A549 (cell line): ENCODE data around the gene CAVIN1. TPM values are rescaled to one million over a fixed set of nuclear protein-coding genes. Genes with fewer than 3 reads are reported as not detected.
A peak's percentile ranks its signal among the peaks of the same experiment; 100 is the strongest.

Experiments
- ATAC-seq, 2 experiments: fragments of 200-7000 bp in 1 of 2; fragments of >200 bp in 1 of 2; cut with Nextera tagmentation in 1 of 2; cut with Tn5 transposase in 1 of 2; 3 replicates each; pipeline versions ENCODE4 v1.8.0 to v1.9.1; 2018 to 2020; ENCODE audit warnings: mild to moderate bottlenecking in 1 of 2, moderate library complexity in 1 of 2
- CTCF ChIA-PET: fragments of 300-600 bp; sonication (Branson Sonifier 250); formaldehyde crosslinking; extraction: SDS; loops from one replicate; lab custom pipeline; 2021; ENCODE audit warnings: antibody characterized with exemption, inconsistent platforms; lab: Yijun Ruan, JAX
- POLR2A ChIA-PET: fragments of 350-600 bp; formaldehyde crosslinking; extraction: SDS; loops from one replicate; lab custom pipeline; 2021; ENCODE audit warnings: antibody characterized with exemption, inconsistent platforms; lab: Yijun Ruan, JAX
- DNase-seq, 2 experiments: peaks; one replicate each; pipeline versions ENCODE4 v3.0.0 to v3.0.0-alpha.2; 2011 to 2016; ENCODE audit warnings: low read depth in 1 of 2, low spot score in 1 of 2
- FAIRE-seq: peaks from 2 replicates; lab custom pipeline; 2011; peaks lifted over from hg19 to GRCh38; lab: Jason Lieb, UNC
- H3K27ac ChIP-seq, 2 experiments: fragments of >200 bp; sonication (Bioruptor Twin); formaldehyde crosslinking; 3 replicates each; pipeline ENCODE4 v1.5.1; 2016 to 2017
- H3K4me1 ChIP-seq: fragments of >200 bp; sonication (Bioruptor Twin); formaldehyde crosslinking; 3 replicates; pipeline ENCODE4 v1.6.1; 2016
- H3K4me2 ChIP-seq: fragments of >200 bp; sonication (Bioruptor Twin); formaldehyde crosslinking; 3 replicates; pipeline ENCODE4 v1.6.1; 2016
- H3K4me3 ChIP-seq: fragments of >200 bp; sonication (Bioruptor Twin); formaldehyde crosslinking; 3 replicates; pipeline ENCODE4 v1.5.1; 2016
- H3K9me3 ChIP-seq: fragments of >200 bp; sonication (Bioruptor Twin); formaldehyde crosslinking; 3 replicates; pipeline ENCODE4 v1.6.1; 2016
- ATOH8 ChIP-seq: fragments of 250-450 bp; sonication (Bioruptor Pico); IDR thresholded peaks from 2 replicates; pipeline ENCODE4 v1.5.0; 2020; ENCODE audit warnings: low read depth, mild to moderate bottlenecking, moderate library complexity
- CBX8 ChIP-seq: fragments of 200-600 bp; sonication (generic); IDR thresholded peaks from 2 replicates; pipeline ENCODE4 v1.6.1; 2016
- CEBPB ChIP-seq, 2 experiments: fragments of >200 bp in 1 of 2; sonication (Bioruptor Twin) in 1 of 2; formaldehyde crosslinking in 1 of 2; IDR thresholded peaks; 2 replicates each; pipeline ENCODE4 v1.6.1; 2012 to 2016
- CHD4 ChIP-seq: fragments of 200-600 bp; sonication (generic); IDR thresholded peaks from 2 replicates; pipeline ENCODE4 v1.6.1; 2016; ENCODE audit warnings: antibody characterized with exemption, mild to moderate bottlenecking, borderline replicate concordance
- EHMT2 ChIP-seq: fragments of 200-600 bp; sonication (generic); IDR thresholded peaks from 2 replicates; pipeline ENCODE4 v1.6.1; 2016; ENCODE audit warnings: antibody characterized with exemption, low read depth, mild to moderate bottlenecking, moderate library complexity
- EP300 ChIP-seq, 2 experiments: fragments of >200 bp; sonication (Bioruptor Twin); formaldehyde crosslinking; IDR thresholded peaks; 2 replicates in 1 of 2; 3 replicates in 1 of 2; pipeline ENCODE4 v1.6.1; 2016 to 2017
- ESRRA ChIP-seq: fragments of 150-350 bp; IDR thresholded peaks from 2 replicates; pipeline ENCODE4 v1.6.1; 2014; ENCODE audit warnings: mild to moderate bottlenecking, low read length, borderline replicate concordance
- FOXS1 ChIP-seq: fragments of 250-450 bp; sonication (Bioruptor Pico); IDR thresholded peaks from 2 replicates; pipeline ENCODE4 v1.5.0; 2020; ENCODE audit warnings: mild to moderate bottlenecking, moderate library complexity
- HDAC2 ChIP-seq: fragments of 200-600 bp; sonication (generic); IDR thresholded peaks from 2 replicates; pipeline ENCODE4 v1.6.1; 2016
- HEYL ChIP-seq: fragments of 250-450 bp; sonication (Bioruptor Pico); IDR thresholded peaks from 2 replicates; pipeline ENCODE4 v1.8.0; 2021; ENCODE audit warnings: mild to moderate bottlenecking, moderate library complexity
- HOXA7 ChIP-seq: fragments of 250-450 bp; sonication (Bioruptor Pico); IDR thresholded peaks from 2 replicates; pipeline ENCODE4 v1.5.0; 2020; ENCODE audit warnings: mild to moderate bottlenecking, moderate library complexity
- HOXB13 ChIP-seq: fragments of 250-450 bp; sonication (Bioruptor Pico); IDR thresholded peaks from 2 replicates; pipeline ENCODE4 v1.5.0; 2020; ENCODE audit warnings: low read depth, mild to moderate bottlenecking, moderate library complexity
- HOXB5 ChIP-seq: fragments of 250-450 bp; sonication (Bioruptor Pico); IDR thresholded peaks from 2 replicates; pipeline ENCODE4 v1.5.0; 2020; ENCODE audit warnings: mild to moderate bottlenecking, moderate library complexity
- KDM5A ChIP-seq: fragments of 200-600 bp; sonication (generic); IDR thresholded peaks from 2 replicates; pipeline ENCODE4 v1.6.1; 2016; ENCODE audit warnings: antibody characterized with exemption, mild to moderate bottlenecking
- MAFK ChIP-seq: fragments of 450-650 bp; IDR thresholded peaks from 2 replicates; pipeline ENCODE4 v1.6.1; 2014; ENCODE audit not compliant: partially characterized antibody
- MAX ChIP-seq: IDR thresholded peaks from 2 replicates; pipeline ENCODE4 v1.6.1; 2012
- MAZ ChIP-seq: fragments of 150-350 bp; IDR thresholded peaks from 2 replicates; pipeline ENCODE4 v1.6.1; 2014; ENCODE audit warnings: antibody characterized with exemption, low read depth, low read length, borderline replicate concordance
- MYC ChIP-seq: IDR thresholded peaks from 2 replicates; pipeline ENCODE4 v1.6.1; 2012; ENCODE audit warnings: mild to moderate bottlenecking, inconsistent platforms, low read length, improper control_type of control experiment, borderline replicate concordance
- NFE2L2 ChIP-seq: fragments of 150-350 bp; conservative IDR thresholded peaks from 2 replicates; pipeline ENCODE4 v1.6.1; 2014; ENCODE audit warnings: low read length
- NR3C1 ChIP-seq: fragments of >200 bp; sonication (Bioruptor Twin); formaldehyde crosslinking; IDR thresholded peaks from 3 replicates; pipeline ENCODE4 v1.6.1; 2017
- PHF8 ChIP-seq: fragments of 200-600 bp; sonication (generic); IDR thresholded peaks from 2 replicates; pipeline ENCODE4 v1.6.1; 2016; ENCODE audit warnings: low read depth, mild to moderate bottlenecking, antibody characterized with exemption, moderate library complexity, borderline replicate concordance
- POLR2A ChIP-seq: IDR thresholded peaks from 2 replicates; pipeline ENCODE4 v1.6.1; 2012; ENCODE audit warnings: mild to moderate bottlenecking, low read length
- RAD21 ChIP-seq, 2 experiments: fragments of >200 bp in 1 of 2; sonication (Bioruptor Twin) in 1 of 2; formaldehyde crosslinking in 1 of 2; IDR thresholded peaks in 1 of 2; conservative IDR thresholded peaks in 1 of 2; 2 replicates in 1 of 2; 3 replicates in 1 of 2; pipeline ENCODE4 v1.6.1; 2012 to 2018; ENCODE audit warnings: inconsistent platforms in 1 of 2
- RCOR1 ChIP-seq: fragments of 150-350 bp; IDR thresholded peaks from 2 replicates; pipeline ENCODE4 v1.6.1; 2014; ENCODE audit warnings: antibody characterized with exemption, low read length, low read depth
- REST ChIP-seq: fragments of 200-600 bp; sonication (generic); IDR thresholded peaks from 2 replicates; pipeline ENCODE4 v1.6.1; 2016; ENCODE audit warnings: antibody characterized with exemption, mild to moderate bottlenecking, moderate library complexity
- RFX5 ChIP-seq: fragments of 450-650 bp; IDR thresholded peaks from 2 replicates; pipeline ENCODE4 v1.7.1; 2014; ENCODE audit warnings: antibody characterized with exemption, mild to moderate bottlenecking, moderate library complexity
- SMC3 ChIP-seq: fragments of >200 bp; sonication (Bioruptor Twin); formaldehyde crosslinking; IDR thresholded peaks from 3 replicates; pipeline ENCODE4 v1.6.1; 2018; ENCODE audit warnings: inconsistent platforms
- TFCP2L1 ChIP-seq: fragments of 250-450 bp; sonication (Bioruptor Pico); IDR thresholded peaks from 2 replicates; pipeline ENCODE4 v1.5.0; 2021; ENCODE audit warnings: mild to moderate bottlenecking
- TP53 ChIP-seq: fragments of 250-450 bp; sonication (Bioruptor Pico); IDR thresholded peaks from 2 replicates; pipeline ENCODE4 v1.5.0; 2021; ENCODE audit warnings: mild to moderate bottlenecking, moderate library complexity
- ZNF302 ChIP-seq: fragments of 250-450 bp; sonication (Bioruptor Pico); IDR thresholded peaks from 2 replicates; pipeline ENCODE4 v1.9.0; 2021; ENCODE audit warnings: inconsistent platforms, mild to moderate bottlenecking, moderate library complexity
- ZSCAN20 ChIP-seq: fragments of 250-450 bp; sonication (Bioruptor Pico); IDR thresholded peaks from 2 replicates; pipeline ENCODE4 v1.8.0; 2022; ENCODE audit warnings: mild to moderate bottlenecking, moderate library complexity
- WGBS: methylation state at CpG from one replicate; pipeline ENCODE4 v1.1.6; 2017; ENCODE audit errors: missing lambda C conversion rate; 5-methylcytosine and 5-hydroxymethylcytosine counted together
- polyA plus RNA-seq, 4 experiments: library from polyadenylated mRNA; depleted of rRNA in 3 of 4; stranded (reverse); fragments of >200 nt; fragmentation: RNase III in 1 of 4; extraction: RNeasy Plus Mini Kit Qiagen cat#74134 plus additional on column Dnase treatment in 1 of 4; gene quantifications; 2 replicates in 3 of 4; 3 replicates in 1 of 4; pipeline ENCODE4 v1.2.3, GENCODE V29; 2011 to 2017
- TF ChIP-seq, protein P1 (sequence below): IDR thresholded peaks from 2 replicates; pipeline ENCODE4 v1.6.1; 2012; ENCODE audit warnings: low read depth, borderline replicate concordance
- TF ChIP-seq, protein P2 (sequence below): fragments of >200 bp; sonication (Bioruptor Twin); formaldehyde crosslinking; IDR thresholded peaks from 3 replicates; pipeline ENCODE4 v1.6.1; 2016
- TF ChIP-seq, protein P3 (sequence below): IDR thresholded peaks from 2 replicates; pipeline ENCODE4 v1.6.1; 2012

The CAVIN1 gene
- polyA plus RNA-seq, 2 of the 4 experiments (the other 2 are of a cell fraction) = 101 to 371 TPM

DNA sequence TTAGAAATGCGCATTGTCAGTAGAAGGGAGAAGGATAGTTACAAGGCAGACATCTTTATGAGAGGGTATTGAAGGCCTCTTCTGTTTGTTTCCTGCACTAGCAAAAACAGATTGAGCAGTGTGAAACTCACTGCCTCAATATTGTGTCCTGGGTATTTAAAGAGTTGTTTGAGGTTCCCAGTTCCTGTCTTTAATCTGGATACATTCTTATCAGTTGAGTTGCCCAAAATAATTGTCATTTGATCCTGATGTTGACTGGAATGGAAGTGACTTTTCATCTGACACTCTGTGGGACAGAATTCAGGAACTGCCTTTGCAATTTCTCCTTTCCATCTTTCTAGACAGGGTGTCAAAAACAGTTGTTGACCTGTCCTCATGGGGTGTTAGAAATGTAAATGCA lies 37.3 kb upstream of the CAVIN1 start (continued):
- no peak for TF ChIP-seq ZSCAN20
- TF ChIP-seq, all 56 proteins: peak for 0

DNA sequence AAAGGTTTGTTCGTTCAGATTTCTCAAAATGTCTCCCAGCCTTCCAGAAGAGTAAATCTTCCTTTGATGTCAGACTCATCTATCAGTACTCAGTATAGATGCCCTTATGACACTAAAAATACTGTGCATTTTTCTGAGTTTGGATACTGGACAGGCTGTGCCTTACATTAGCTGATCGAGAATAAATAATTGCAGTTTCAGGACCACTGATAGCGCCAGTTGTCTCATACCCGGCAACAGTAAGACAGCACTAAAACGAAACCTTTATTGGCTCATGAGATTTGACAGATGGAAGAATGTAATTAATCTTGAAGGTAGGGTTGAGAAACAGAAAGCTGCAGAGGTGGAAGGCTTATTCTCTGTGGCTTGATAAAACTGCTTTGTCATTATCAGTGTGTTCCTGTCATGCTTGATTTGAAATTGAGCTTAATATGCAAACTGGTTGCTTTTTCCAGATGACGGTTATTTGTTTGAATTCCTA lies 36.8 kb upstream of the CAVIN1 start:
- Histone ChIP-seq H3K4me3 (peak overlapping the region; percentile 83), H3K9me3 (no peaks in the 10 kb centered on the region), H3K27ac (peak overlapping the region; percentile 28 to 88), H3K4me2 (peak overlapping the region; percentile 88), H3K4me1 (peaks cover 54% of the 10 kb centered on the region)
- DNase-seq = peak in 1 of 2 experiments; percentile 38
- ChIA-PET CTCF (interaction anchor here (0.8 to 3.8 kb wide), 23 partner anchors 9 to 304 kb away, joined by 3 to 20 read pairs (median 5); partner anchors contain the start of gene CAVIN1), POLR2A (interaction anchor here (0.9 to 1.7 kb wide), 3 partner anchors 31 to 67 kb away, joined by 4 to 6 read pairs (median 5); partner anchors contain the start of gene CAVIN1)
- no peak for FAIRE-seq
- TF ChIP-seq NR3C1 (no peak), KDM5A (no peak), EP300 (IDR thresholded peaks at IDR 0.05) (no peak), HDAC2 (no peak), NFE2L2 (0 out of 2 replicates have a peak, but pooled peaks have one; percentile 11), HOXA7 (CRISPR knock-in tag) (no peak), CBX8 (no peak), TP53 (CRISPR knock-in tag) (no peak), REST (peak; percentile 95), ATOH8 (CRISPR knock-in tag) (no peak), EHMT2 (peak; percentile 47), HOXB5 (peak; percentile 76; the same call in 1 of the 2 replicates), CEBPB (IDR thresholded peaks at IDR 0.05) (no peak), FOXS1 (no peak), ZSCAN20 (no peak), MAFK (peak; percentile 70), MYC (no peak), SMC3 (no peak), RAD21 (conservative IDR thresholded peaks at IDR 0.05 in 1 of 2, IDR thresholded peaks at IDR 0.05 in 1 of 2) (no peak), HOXB13 (CRISPR knock-in tag) (no peak), ZNF302 (CRISPR knock-in tag) (no peak), MAZ (no peak), TFCP2L1 (CRISPR knock-in tag) (no peak), MAX (no peak), RCOR1 (no peak), CHD4 (no peak), HEYL (CRISPR knock-in tag) (no peak), RFX5 (peak; percentile 79; the same call in 1 of the 2 replicates), PHF8 (no peak), ESRRA (no peak), POLR2A (no peak)
- TF ChIP-seq, protein P1, sequence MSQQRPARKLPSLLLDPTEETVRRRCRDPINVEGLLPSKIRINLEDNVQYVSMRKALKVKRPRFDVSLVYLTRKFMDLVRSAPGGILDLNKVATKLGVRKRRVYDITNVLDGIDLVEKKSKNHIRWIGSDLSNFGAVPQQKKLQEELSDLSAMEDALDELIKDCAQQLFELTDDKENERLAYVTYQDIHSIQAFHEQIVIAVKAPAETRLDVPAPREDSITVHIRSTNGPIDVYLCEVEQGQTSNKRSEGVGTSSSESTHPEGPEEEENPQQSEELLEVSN = no peak
- TF ChIP-seq, protein P2, sequence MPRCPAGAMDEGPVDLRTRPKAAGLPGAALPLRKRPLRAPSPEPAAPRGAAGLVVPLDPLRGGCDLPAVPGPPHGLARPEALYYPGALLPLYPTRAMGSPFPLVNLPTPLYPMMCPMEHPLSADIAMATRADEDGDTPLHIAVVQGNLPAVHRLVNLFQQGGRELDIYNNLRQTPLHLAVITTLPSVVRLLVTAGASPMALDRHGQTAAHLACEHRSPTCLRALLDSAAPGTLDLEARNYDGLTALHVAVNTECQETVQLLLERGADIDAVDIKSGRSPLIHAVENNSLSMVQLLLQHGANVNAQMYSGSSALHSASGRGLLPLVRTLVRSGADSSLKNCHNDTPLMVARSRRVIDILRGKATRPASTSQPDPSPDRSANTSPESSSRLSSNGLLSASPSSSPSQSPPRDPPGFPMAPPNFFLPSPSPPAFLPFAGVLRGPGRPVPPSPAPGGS = no peak
- TF ChIP-seq, protein P3, sequence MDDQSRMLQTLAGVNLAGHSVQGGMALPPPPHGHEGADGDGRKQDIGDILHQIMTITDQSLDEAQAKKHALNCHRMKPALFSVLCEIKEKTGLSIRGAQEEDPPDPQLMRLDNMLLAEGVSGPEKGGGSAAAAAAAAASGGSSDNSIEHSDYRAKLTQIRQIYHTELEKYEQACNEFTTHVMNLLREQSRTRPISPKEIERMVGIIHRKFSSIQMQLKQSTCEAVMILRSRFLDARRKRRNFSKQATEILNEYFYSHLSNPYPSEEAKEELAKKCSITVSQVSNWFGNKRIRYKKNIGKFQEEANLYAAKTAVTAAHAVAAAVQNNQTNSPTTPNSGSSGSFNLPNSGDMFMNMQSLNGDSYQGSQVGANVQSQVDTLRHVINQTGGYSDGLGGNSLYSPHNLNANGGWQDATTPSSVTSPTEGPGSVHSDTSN = no peak
- ATAC-seq = peak; percentile 14 to 24; a peak in 4 of 6 replicates
- whole genome bisulfite sequencing = 16% methylated on average over 6 of the region's 6 CpGs
